ENCODE measurements around the gene PDCD1LG2.

- TF ChIP-seq CTCF (IDR thresholded peaks at IDR 0.05) (no peak), POLR2A (IDR thresholded peaks at IDR 0.05; ENCODE audit: low read depth) (no peak)
These were observed 47.6 kb downstream of the PDCD1LG2 start for GRCh38 chr9:5557606-5558587.

All from esophagus muscularis mucosa (tissue), 3 donors.